B cell (primary cell): ENCODE measurements around the gene SLC12A7.

Experiments used
- CTCF ChIP-seq: fragments of 200-600 bp; IDR thresholded peaks from one replicate; pipeline ENCODE4 v1.8.0; 2022; ENCODE audit warnings: antibody characterized with exemption, mild to moderate bottlenecking
- EZH2 ChIP-seq: IDR thresholded peaks from 2 replicates; pipeline ENCODE4 v1.6.1; 2012; ENCODE audit warnings: borderline replicate concordance, low read depth, mild to moderate bottlenecking, moderate library complexity, low read length; ENCODE audit not compliant: insufficient read depth, poor library complexity, severe bottlenecking

GRCh38 chr5:1068204-1068894 is 43.5 kb downstream of the SLC12A7 start:
- TF ChIP-seq CTCF (no peak), EZH2 (no peak)
